HCT116 (cell line): ENCODE measurements around the gene SPRR2E. TPM values are rescaled to one million over a fixed set of nuclear protein-coding genes. Genes with fewer than 3 reads are reported as not detected.

Experiments
- ATAC-seq: fragments of 200-7000 bp; cut with Tn5 transposase; 2 replicates; pipeline ENCODE4 v1.9.1; 2020; ENCODE audit warnings: mild to moderate bottlenecking, moderate library complexity
- BruUV-seq: library from RNA; stranded (reverse); fragments of 400-500 nt; replicated peaks from 2 replicates; lab custom pipeline; 2021; lab: Mats Ljungman, UMichigan
- CTCF ChIA-PET: fragments of 300-600 bp; sonication (Branson Sonifier 250); formaldehyde crosslinking; loops from one replicate; lab custom pipeline; 2021; ENCODE audit warnings: antibody characterized with exemption; lab: Charles Lee
- POLR2A ChIA-PET: fragments of 300-600, 350-600 bp; sonication (Branson Sonifier 250); formaldehyde crosslinking; loops from one replicate; lab custom pipeline; 2021; ENCODE audit warnings: antibody characterized with exemption; lab: Charles Lee
- RAD21 ChIA-PET, 2 experiments: fragments of 300-600 bp; sonication (Branson Sonifier 250); formaldehyde crosslinking; loops; one replicate each; lab custom pipeline; 2023; ENCODE audit warnings: low total read pairs in 2 of 2; ENCODE audit not compliant: uncharacterized antibody in 2 of 2, unreplicated experiment in 2 of 2, low non-redundant PET in 1 of 2; lab: Charles Lee
- DNase-seq: peaks from one replicate; pipeline ENCODE4 v3.0.0-alpha.2; 2010; ENCODE audit warnings: low read depth, low spot score
- H2AFZ ChIP-seq: fragments of 200-600 bp; shearing (Covaris generic), sonication (generic); 2 replicates; pipeline ENCODE4 v1.6.1; 2017; ENCODE audit warnings: low read depth, mixed run types, mixed read lengths, antibody characterized with exemption, low read length; ENCODE audit not compliant: poor library complexity, severe bottlenecking
- H3K27ac ChIP-seq: 2 replicates; pipeline ENCODE4 v1.5.1; 2012; ENCODE audit warnings: low read depth, low read length
- H3K27me3 ChIP-seq: fragments of 200-600 bp; sonication (generic); 2 replicates; pipeline ENCODE4 v1.6.1; 2016; ENCODE audit warnings: mixed run types, low read length, mixed read lengths; ENCODE audit not compliant: insufficient read depth
- H3K36me3 ChIP-seq, 2 experiments: fragments of 200-500 bp in 1 of 2; fragments of 200-600 bp in 1 of 2; sonication (Bioruptor generic) in 1 of 2; sonication (generic) in 1 of 2; 2 replicates each; pipeline versions ENCODE4 v1.5.1 to v1.6.1; 2014 to 2016; ENCODE audit warnings: low read length in 2 of 2, inconsistent platforms in 1 of 2, mixed read lengths in 1 of 2, mixed run types in 1 of 2; ENCODE audit not compliant: insufficient read depth in 2 of 2, control insufficient read depth in 1 of 2
- H3K4me1 ChIP-seq, 2 experiments: fragments of 200-600 bp in 1 of 2; sonication (generic) in 1 of 2; 2 replicates each; pipeline versions ENCODE4 v1.5.1 to v1.6.1; 2012 to 2017; ENCODE audit warnings: low read length in 2 of 2, inconsistent platforms in 1 of 2, mild to moderate bottlenecking in 1 of 2, mixed read lengths in 1 of 2, mixed run types in 1 of 2, moderate library complexity in 1 of 2; ENCODE audit not compliant: insufficient read depth in 2 of 2, control insufficient read depth in 1 of 2
- H3K4me2 ChIP-seq: fragments of 200-600 bp; sonication (generic); 2 replicates; pipeline ENCODE4 v1.6.1; 2017; ENCODE audit warnings: mixed run types, low read length, mixed read lengths
- H3K4me3 ChIP-seq, 2 experiments: fragments of 200-600 bp in 1 of 2; sonication (generic) in 1 of 2; replicated peaks in 1 of 2; 2 replicates each; pipeline ENCODE4 v1.5.1; 2011 to 2016; ENCODE audit warnings: low read length in 2 of 2, control low read depth in 1 of 2, low read depth in 1 of 2, mild to moderate bottlenecking in 1 of 2, mixed read lengths in 1 of 2, mixed run types in 1 of 2
- H3K79me2 ChIP-seq: fragments of 200-600 bp; sonication (generic); 2 replicates; pipeline ENCODE4 v1.6.1; 2017; ENCODE audit warnings: mild to moderate bottlenecking, mixed run types, low read length, moderate library complexity, mixed read lengths; ENCODE audit not compliant: insufficient read depth
- H3K9ac ChIP-seq: fragments of 200-600 bp; sonication (generic); 2 replicates; pipeline ENCODE4 v1.6.1; 2016; ENCODE audit warnings: low read length, mixed read lengths
- H3K9me2 ChIP-seq: fragments of 200-600 bp; sonication (generic), shearing (Covaris generic); 2 replicates; pipeline ENCODE4 v1.6.1; 2017; ENCODE audit warnings: mixed run types, mild to moderate bottlenecking, moderate library complexity; ENCODE audit not compliant: insufficient read depth
- H3K9me3 ChIP-seq, 2 experiments: fragments of 200-500 bp in 1 of 2; fragments of 200-600 bp in 1 of 2; sonication (Bioruptor generic) in 1 of 2; sonication (generic) in 1 of 2; 2 replicates each; pipeline ENCODE4 v1.6.1; 2014 to 2017; ENCODE audit warnings: low read length in 2 of 2, mixed read lengths in 2 of 2, inconsistent platforms in 1 of 2, low read depth in 1 of 2, mild to moderate bottlenecking in 1 of 2, mixed run types in 1 of 2, moderate library complexity in 1 of 2; ENCODE audit not compliant: control insufficient read depth in 1 of 2, insufficient read depth in 1 of 2
- H4K20me1 ChIP-seq: fragments of 200-600 bp; sonication (generic), shearing (Covaris generic); 2 replicates; pipeline ENCODE4 v1.6.1; 2017; ENCODE audit warnings: mixed run types, mild to moderate bottlenecking, moderate library complexity; ENCODE audit not compliant: insufficient read depth
- ATF3 ChIP-seq: IDR thresholded peaks from 2 replicates; pipeline ENCODE4 v1.6.1; 2012
- CEBPB ChIP-seq: IDR thresholded peaks from 2 replicates; pipeline ENCODE4 v1.6.1; 2012; ENCODE audit warnings: low read depth
- EGR1 ChIP-seq: IDR thresholded peaks from 2 replicates; pipeline ENCODE4 v1.6.1; 2012; ENCODE audit warnings: low read depth
- ELF1 ChIP-seq: IDR thresholded peaks from 2 replicates; pipeline ENCODE4 v1.6.1; 2012; ENCODE audit warnings: low read depth, borderline replicate concordance
- EZH2 ChIP-seq: fragments of 200-600 bp; sonication (generic); IDR thresholded peaks from 2 replicates; pipeline ENCODE4 v1.6.1; 2017; ENCODE audit warnings: antibody characterized with exemption, mixed run types
- FOSL1 ChIP-seq: IDR thresholded peaks from 2 replicates; pipeline ENCODE4 v1.6.1; 2012; ENCODE audit warnings: low read depth
- MAX ChIP-seq: IDR thresholded peaks from 2 replicates; pipeline ENCODE4 v1.6.1; 2012
- POLR2A ChIP-seq: IDR thresholded peaks from 2 replicates; pipeline ENCODE4 v1.7.0; 2011; ENCODE audit warnings: borderline replicate concordance; ENCODE audit not compliant: insufficient read depth, insufficient read length; ENCODE audit errors: extremely low read depth
- POLR2AphosphoS5 ChIP-seq: IDR thresholded peaks from 2 replicates; pipeline ENCODE4 v1.6.1; 2011; ENCODE audit warnings: mild to moderate bottlenecking, low read depth, low read length, moderate library complexity
- RAD21 ChIP-seq: IDR thresholded peaks from 2 replicates; pipeline ENCODE4 v1.6.1; 2012; ENCODE audit warnings: low read depth, mild to moderate bottlenecking
- REST ChIP-seq: IDR thresholded peaks from 2 replicates; pipeline ENCODE4 v1.6.1; 2012; ENCODE audit warnings: low read depth
- YY1 ChIP-seq: IDR thresholded peaks from 2 replicates; pipeline ENCODE4 v1.6.1; 2011; ENCODE audit warnings: low read length, low read depth, moderate library complexity, mild to moderate bottlenecking; ENCODE audit not compliant: insufficient replicate concordance; ENCODE audit errors: extremely low read depth
- ZFX ChIP-seq: fragments of 450-650 bp; IDR thresholded peaks from 2 replicates; pipeline ENCODE4 v1.6.1; 2017
- ZNF274 ChIP-seq: fragments of 200-500 bp; sonication (Bioruptor generic); IDR thresholded peaks from 2 replicates; pipeline ENCODE4 v1.6.1; 2014; ENCODE audit warnings: mild to moderate bottlenecking, low read depth, low read length, inconsistent platforms
- intact Hi-C: fragments of 100-400 bp; cut with micrococcal nuclease; formaldehyde crosslinking; loops from 2 replicates; pipeline ENCODE4 v1.10.0; 2022
- total RNA-seq: library from RNA; stranded (reverse); gene quantifications from one replicate; pipeline ENCODE4 v1.2.1, GENCODE V29; 2021; ENCODE audit not compliant: unreplicated experiment

SPRR2E gene
- total RNA-seq, 1 experiment from 2014 or later, result not detected

- no peak overlapping the region for H3K27ac ChIP-seq
- no peak overlapping the region for H3K4me3 ChIP-seq
- POLR2A ChIA-PET, result no interaction called here
- no peaks in the 10 kb centered on the region for H4K20me1 ChIP-seq
- intact Hi-C loops, result no loop called here
- ATAC-seq (no peak), DNase-seq (no peak)
- no peaks in the 10 kb centered on the region for H3K9me2 ChIP-seq
- no peaks in the 10 kb centered on the region for H3K79me2 ChIP-seq
- BruUV-seq, result no TSS peak
- RAD21 ChIA-PET, result no interaction called here
- CTCF ChIA-PET, result no interaction called here
- no peaks in the 10 kb centered on the region for H3K36me3 ChIP-seq
- H3K4me1 ChIP-seq, result no peaks in the 10 kb centered on the region
- TF ChIP-seq ZFX, result no peak
- H3K9me3 ChIP-seq, result no peaks in the 10 kb centered on the region
- no peak overlapping the region for H3K4me2 ChIP-seq
- H3K9ac ChIP-seq, result no peak overlapping the region
- no peak overlapping the region for H2AFZ ChIP-seq
- H3K27me3 ChIP-seq, result peaks cover 34% of the 10 kb centered on the region
These were observed 24.1 kb downstream of the SPRR2E start for GRCh38 chr1:153070243-153070642.

GRCh38 chr1:153058826-153059784, 35.2 kb downstream of the SPRR2E start:
- H3K4me1 ChIP-seq, result no peaks in the 10 kb centered on the region
- no peaks in the 10 kb centered on the region for H3K9me2 ChIP-seq
- intact Hi-C loops, result no loop called here
- CTCF ChIA-PET, result interaction anchor here (1.5 kb wide), 1 partner anchor 8 kb away, joined by 4 read pairs; no protein-coding TSS in a partner anchor
- H3K36me3 ChIP-seq, result no peaks in the 10 kb centered on the region
- RAD21 ChIA-PET, result no interaction called here
- no peak overlapping the region for H3K27ac ChIP-seq
- POLR2A ChIA-PET, result no interaction called here
- no peak overlapping the region for H3K4me2 ChIP-seq
- H3K27me3 ChIP-seq, result peaks cover 30% of the 10 kb centered on the region
- H3K9me3 ChIP-seq, result no peaks in the 10 kb centered on the region
- ATAC-seq, result no peak
- DNase-seq, result no peak
- no peaks in the 10 kb centered on the region for H3K79me2 ChIP-seq
- no peak overlapping the region for H3K9ac ChIP-seq
- H4K20me1 ChIP-seq, result no peaks in the 10 kb centered on the region
- no peak overlapping the region for H2AFZ ChIP-seq
- no peak overlapping the region for H3K4me3 ChIP-seq
- BruUV-seq, result no TSS peak
- no peak for TF ChIP-seq POLR2A
- TF ChIP-seq POLR2AphosphoS5, result no peak
- TF ChIP-seq RAD21, result no peak
- no peak for TF ChIP-seq ATF3
- TF ChIP-seq YY1, result no peak
- TF ChIP-seq REST, result no peak
- no peak for TF ChIP-seq EGR1
- no peak for TF ChIP-seq EZH2
- no peak for TF ChIP-seq CEBPB
- TF ChIP-seq ZFX, result no peak
- no peak for TF ChIP-seq ZNF274
- no peak for TF ChIP-seq MAX
- no peak for TF ChIP-seq FOSL1
- no peak for TF ChIP-seq ELF1
